Measurements from ENCODE around the gene TIMM10. TPM values are rescaled to one million over a fixed set of nuclear protein-coding genes. Genes with fewer than 3 reads are reported as not detected.
"Not testable (repeated sequence)": the region's sequence is repeated elsewhere in the genome, so short reads cannot be mapped to it uniquely, and the experiment has no call there.

The TIMM10 gene
- total and polyA plus RNA-seq, 7 donors: 55.0 to 149 (median 90.0) TPM

GRCh38 chr11:57536947-57537619, 6.5 kb upstream of the TIMM10 start, which contains the start of gene SMTNL1:
Gene SMTNL1 (plus strand): TSS chr11:57537595. CDS start chr11:57542643, 5,048 bp downstream.
- H3K4me1 ChIP-seq: peaks cover 4% of the 10 kb centered on the region
- H3K27me3 ChIP-seq (ENCODE audit: insufficient read depth in 3 of 3, low read length in 2 of 3): no peaks in the 10 kb centered on the region
- H3K27ac ChIP-seq: peak within 1 kb of the TSS; percentile 75
- no peaks in the 10 kb centered on the region for H3K36me3 ChIP-seq (ENCODE audit: insufficient read depth in 1 of 2, low read depth in 1 of 2)
- intact Hi-C loops (cut with DNase I): no loop called here
- ATAC-seq (peak; percentile 72 to 74 (median 73)), DNase-seq (no peak)
- 27 to 42% (median 31%) methylated on average over 13 to 14 of the region's 14 CpGs for WGBS, 3 donors
- no peaks in the 10 kb centered on the region for H3K9me3 ChIP-seq
- no peak for TF ChIP-seq CTCF (IDR thresholded peaks at IDR 0.05)
- H3K4me3 ChIP-seq: peak within 1 kb of the TSS; percentile 40

GRCh38 chr11:57534449-57534848, 3.9 kb upstream of the TIMM10 start:
- DNase-seq; H3K27me3 ChIP-seq (ENCODE audit: insufficient read depth in 3 of 3, low read length in 2 of 3); ATAC-seq; H3K9me3 ChIP-seq; intact Hi-C loops (cut with DNase I); H3K4me3 ChIP-seq; H3K27ac ChIP-seq; H3K36me3 ChIP-seq (ENCODE audit: insufficient read depth in 1 of 2, low read depth in 1 of 2): not testable (repeated sequence)
- 94 to 97% (median 96%) methylated on average over 7 of the region's 7 CpGs for WGBS, 3 donors
- H3K4me1 ChIP-seq: peaks cover 11% of the 10 kb centered on the region

- Histone ChIP-seq H3K27me3 (ENCODE audit: insufficient read depth in 3 of 3, low read length in 2 of 3) (no peaks in the 10 kb centered on the region), H3K4me1 (peaks cover 15% of the 10 kb centered on the region), H3K27ac (peak overlapping the region; percentile 86), H3K4me3 (peak overlapping the region; percentile 82), H3K9me3 (no peaks in the 10 kb centered on the region), H3K36me3 (ENCODE audit: insufficient read depth in 1 of 2, low read depth in 1 of 2) (peaks cover 0 to 23% of the 10 kb centered on the region in 2 donors)
- DNase-seq (no peak), ATAC-seq (peak in 3 of 4 donors; percentile 1 to 41 (median 5))
- intact Hi-C loops (cut with DNase I): no loop called here
- no peak for TF ChIP-seq CTCF (IDR thresholded peaks at IDR 0.05)
- WGBS, 3 donors: 1 to 4% (median 2%) methylated on average over 17 of the region's 17 CpGs
These were observed 349 bp downstream of the TIMM10 start for GRCh38 chr11:57530215-57530595.

- Histone ChIP-seq H3K27me3 (ENCODE audit: insufficient read depth in 3 of 3, low read length in 2 of 3) (no peaks in the 10 kb centered on the region), H3K27ac (no peak overlapping the region), H3K4me3 (peak overlapping the region; percentile 82), H3K36me3 (ENCODE audit: insufficient read depth in 1 of 2, low read depth in 1 of 2) (peaks cover 0 to 26% of the 10 kb centered on the region in 2 donors), H3K4me1 (peaks cover 15% of the 10 kb centered on the region), H3K9me3 (no peaks in the 10 kb centered on the region)
- ATAC-seq (no peak), DNase-seq (no peak)
- intact Hi-C loops (cut with DNase I): loop anchor here (5.0 kb wide), 3 partner anchors 52 to 182 kb away; no protein-coding TSS in a partner anchor
- no peak for TF ChIP-seq CTCF (IDR thresholded peaks at IDR 0.05)
These were observed 1.5 kb downstream of the TIMM10 start for GRCh38 chr11:57529012-57529411.

GRCh38 chr11:57527056-57527631, 3.4 kb downstream of the TIMM10 start:
- no peaks in the 10 kb centered on the region for H3K9me3 ChIP-seq
- ATAC-seq: peak in 2 of 4 donors; percentile 31 to 39
- H3K36me3 ChIP-seq (ENCODE audit: insufficient read depth in 1 of 2, low read depth in 1 of 2): peaks cover 0 to 26% of the 10 kb centered on the region in 2 donors
- intact Hi-C loops (cut with DNase I): loop anchor here (1.0 to 5.0 kb wide), 6 partner anchors 34 to 180 kb away; no protein-coding TSS in a partner anchor
- H3K27me3 ChIP-seq (ENCODE audit: insufficient read depth in 3 of 3, low read length in 2 of 3): no peaks in the 10 kb centered on the region
- no peak overlapping the region for H3K27ac ChIP-seq
- H3K4me3 ChIP-seq: no peak overlapping the region
- WGBS, 3 donors: 17 to 19% (median 18%) methylated on average over 7 of the region's 7 CpGs
- peak; percentile 96 for TF ChIP-seq CTCF (IDR thresholded peaks at IDR 0.05)
- H3K4me1 ChIP-seq: peaks cover 15% of the 10 kb centered on the region
- DNase-seq: peak; percentile 55 to 79
